COR-L47 (cell line): ENCODE data around the gene AP2A2.
"Not testable (repeated sequence)": the region's sequence is repeated elsewhere in the genome, so short reads cannot be mapped to it uniquely, and the experiment has no call there.

ENCODE experiments used
- DNase-seq: peaks from one replicate; lab custom pipeline; 2025; lab: John Stamatoyannopoulos, UW

The AP2A2 gene

GRCh38 chr11:1015826-1016545 is 90.3 kb downstream of the AP2A2 start:
- no peak for DNase-seq

DNA sequence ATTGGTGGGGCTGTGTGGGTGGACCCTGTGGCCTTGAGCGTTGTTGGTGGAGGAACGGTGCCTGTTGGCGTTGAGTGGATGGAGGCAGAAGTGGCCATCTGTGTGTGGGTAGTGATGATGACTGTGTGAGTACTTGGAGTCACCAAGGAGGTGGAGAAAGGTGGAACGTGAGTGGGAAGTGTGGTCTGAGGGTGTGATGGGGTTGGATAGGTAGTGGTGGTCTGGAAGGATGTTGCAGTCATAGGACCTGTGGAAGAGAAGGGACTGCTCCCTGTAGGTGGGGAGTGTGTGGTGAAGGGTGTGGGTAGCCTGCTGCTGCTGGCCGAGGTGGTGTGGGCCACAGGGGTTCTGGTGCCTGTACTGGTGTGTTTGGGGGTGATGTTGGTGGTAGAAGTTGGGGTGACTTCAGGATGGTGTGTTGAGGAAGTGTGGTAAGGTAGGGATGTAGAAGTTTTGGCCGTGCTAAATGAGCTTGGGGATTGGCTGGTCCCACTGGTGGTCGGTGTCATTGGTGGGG is 91.0 kb downstream of the AP2A2 start:
- not testable (repeated sequence) for DNase-seq

GRCh38 chr11:1017269-1018005 is 91.8 kb downstream of the AP2A2 start:
- DNase-seq = no peak

DNA sequence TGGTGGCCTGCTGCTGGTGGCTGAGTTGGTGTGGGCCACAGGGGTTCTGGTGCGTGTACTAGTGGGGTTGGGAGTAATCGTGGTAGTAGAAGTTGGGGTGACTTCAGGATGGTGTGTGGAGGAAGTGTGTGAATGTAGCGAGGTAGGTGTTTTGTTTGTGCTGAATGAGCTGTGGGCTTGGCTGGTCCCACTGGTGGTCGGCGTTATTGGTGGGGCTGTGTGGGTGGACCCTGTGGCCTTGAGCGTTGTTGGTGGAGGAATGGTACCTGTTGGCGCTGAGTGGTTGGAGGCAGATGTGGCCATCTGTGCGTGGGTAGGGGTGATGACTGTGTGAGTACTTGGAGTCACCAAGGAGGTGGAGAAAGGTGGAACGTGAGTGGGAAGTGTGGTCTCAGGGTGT is 92.4 kb downstream of the AP2A2 start:
- DNase-seq = no peak

- no peak for DNase-seq
These were observed 93.7 kb downstream of the AP2A2 start for GRCh38 chr11:1019321-1019910.

- DNase-seq = no peak
These were observed 94.7 kb downstream of the AP2A2 start for GRCh38 chr11:1020211-1020905.

DNA sequence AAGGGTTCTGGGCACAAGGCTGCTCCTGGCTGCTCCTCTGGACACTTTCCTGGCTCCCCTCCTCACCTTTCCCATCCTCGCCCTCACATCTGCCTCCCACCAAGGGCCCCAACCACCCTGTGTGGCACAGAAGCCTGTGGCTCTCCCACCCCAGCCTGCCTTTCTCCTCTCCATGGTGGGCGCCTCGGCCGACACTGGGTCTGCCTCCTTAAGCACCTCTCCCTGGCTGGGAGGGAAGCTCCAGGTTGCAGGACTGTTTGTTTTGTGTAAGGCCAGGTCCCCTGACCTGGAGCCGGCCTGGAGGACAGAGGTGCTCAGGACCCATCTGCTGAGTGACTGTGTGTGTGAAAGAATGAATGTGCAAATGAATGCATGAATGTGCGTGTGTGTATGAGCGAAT is 96.7 kb downstream of the AP2A2 start:
- no peak for DNase-seq

DNA sequence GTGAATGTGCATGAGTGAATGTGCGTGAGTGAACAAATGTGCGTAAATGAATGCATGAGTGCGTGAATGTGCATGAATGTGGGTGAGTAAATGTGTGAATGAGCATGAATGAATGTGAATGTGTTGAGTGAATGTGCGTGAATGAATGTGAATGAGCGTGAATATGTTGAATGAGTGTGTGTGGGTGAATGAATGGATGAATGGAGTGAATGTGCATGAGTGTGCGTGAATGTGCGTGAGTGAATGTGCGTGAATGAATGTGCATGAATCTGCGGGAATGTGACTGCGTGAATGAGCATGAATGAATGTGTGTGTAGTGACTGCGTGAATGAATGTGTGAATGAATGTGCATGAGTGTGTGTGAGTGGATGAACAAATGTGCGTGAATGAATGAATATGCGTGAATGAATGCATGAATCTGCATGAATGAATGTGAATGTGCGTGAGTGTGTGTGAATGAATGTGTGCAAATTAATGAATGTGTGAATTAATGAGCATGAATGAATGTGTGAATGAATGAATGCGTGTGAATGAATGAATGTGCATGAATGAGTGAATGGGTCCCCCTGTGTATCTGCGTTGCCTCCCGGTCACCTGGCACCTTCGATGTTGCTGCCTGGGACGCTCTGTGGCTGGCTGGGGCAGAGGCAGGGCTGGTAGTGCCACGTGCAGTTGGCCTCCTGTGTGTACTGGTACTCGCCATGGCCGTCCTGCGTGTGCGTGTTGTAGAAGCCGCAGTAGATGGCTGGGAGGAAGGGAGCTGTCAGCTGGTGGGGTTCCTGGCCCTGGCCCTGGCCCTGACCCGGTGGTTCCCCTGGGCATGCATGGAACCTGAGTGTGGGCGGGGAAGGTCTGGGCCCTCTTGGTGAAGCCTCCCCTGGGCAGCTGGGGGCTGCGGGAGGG is 97.5 kb downstream of the AP2A2 start:
- DNase-seq = no peak

- no peak for DNase-seq
These were observed 98.3 kb downstream of the AP2A2 start for GRCh38 chr11:1023811-1024596.

DNA sequence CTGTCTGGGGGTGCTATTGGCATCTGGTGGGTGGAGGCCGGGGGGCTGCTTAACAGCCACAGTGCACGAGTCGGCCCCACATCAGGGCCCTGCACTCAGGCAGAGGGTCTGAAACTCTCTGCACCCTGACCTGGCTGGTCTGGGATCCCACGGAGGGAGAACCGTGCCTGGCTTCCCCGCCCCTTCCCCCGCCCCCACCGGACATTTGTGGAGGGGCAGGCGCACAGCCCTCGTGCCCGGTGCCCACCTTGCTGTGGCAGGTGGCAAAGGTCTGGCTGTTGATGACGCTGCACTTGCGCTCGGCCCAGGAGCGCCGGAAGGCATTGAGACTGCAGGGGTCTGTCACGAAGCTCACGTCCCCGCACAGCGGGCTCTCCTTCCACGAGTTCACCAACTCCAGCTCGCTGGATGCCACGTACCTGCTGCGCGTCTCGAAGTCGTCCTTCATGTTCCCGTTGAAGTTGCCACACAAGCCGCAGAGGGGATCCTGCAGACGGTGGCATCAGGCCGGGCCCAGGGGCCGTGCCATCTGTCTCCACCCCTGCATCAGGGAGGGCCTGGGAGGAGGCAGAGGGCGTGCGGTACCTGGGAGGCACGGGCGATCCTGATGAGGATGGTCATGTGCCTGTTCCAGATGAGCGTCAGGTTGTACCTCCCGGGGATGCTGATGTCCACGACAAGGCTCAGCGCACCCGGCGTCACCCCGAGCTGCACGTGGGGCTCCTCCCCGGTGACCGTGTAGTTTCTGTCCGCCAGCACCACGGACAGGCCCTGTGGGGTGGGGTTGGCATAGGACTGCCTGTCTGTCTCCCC is 99.1 kb downstream of the AP2A2 start:
- DNase-seq = no peak

- no peak for DNase-seq
These were observed 99.9 kb downstream of the AP2A2 start for GRCh38 chr11:1025410-1026162.

DNA sequence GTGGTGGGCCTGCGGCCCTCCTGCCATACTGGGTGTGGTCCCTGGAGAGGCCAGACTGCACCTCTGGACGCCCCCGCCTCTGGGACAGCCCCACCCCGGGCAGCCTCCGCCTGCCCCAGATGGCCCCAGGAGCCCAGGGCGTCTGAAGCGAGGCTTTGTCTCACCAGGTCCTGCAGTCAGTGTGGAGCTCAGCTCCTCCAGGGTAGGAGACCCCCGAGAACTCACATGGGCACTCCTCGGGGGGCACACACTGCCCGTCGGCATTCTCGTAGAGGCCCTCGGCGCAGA is 100.4 kb downstream of the AP2A2 start:
- no peak for DNase-seq

DNA sequence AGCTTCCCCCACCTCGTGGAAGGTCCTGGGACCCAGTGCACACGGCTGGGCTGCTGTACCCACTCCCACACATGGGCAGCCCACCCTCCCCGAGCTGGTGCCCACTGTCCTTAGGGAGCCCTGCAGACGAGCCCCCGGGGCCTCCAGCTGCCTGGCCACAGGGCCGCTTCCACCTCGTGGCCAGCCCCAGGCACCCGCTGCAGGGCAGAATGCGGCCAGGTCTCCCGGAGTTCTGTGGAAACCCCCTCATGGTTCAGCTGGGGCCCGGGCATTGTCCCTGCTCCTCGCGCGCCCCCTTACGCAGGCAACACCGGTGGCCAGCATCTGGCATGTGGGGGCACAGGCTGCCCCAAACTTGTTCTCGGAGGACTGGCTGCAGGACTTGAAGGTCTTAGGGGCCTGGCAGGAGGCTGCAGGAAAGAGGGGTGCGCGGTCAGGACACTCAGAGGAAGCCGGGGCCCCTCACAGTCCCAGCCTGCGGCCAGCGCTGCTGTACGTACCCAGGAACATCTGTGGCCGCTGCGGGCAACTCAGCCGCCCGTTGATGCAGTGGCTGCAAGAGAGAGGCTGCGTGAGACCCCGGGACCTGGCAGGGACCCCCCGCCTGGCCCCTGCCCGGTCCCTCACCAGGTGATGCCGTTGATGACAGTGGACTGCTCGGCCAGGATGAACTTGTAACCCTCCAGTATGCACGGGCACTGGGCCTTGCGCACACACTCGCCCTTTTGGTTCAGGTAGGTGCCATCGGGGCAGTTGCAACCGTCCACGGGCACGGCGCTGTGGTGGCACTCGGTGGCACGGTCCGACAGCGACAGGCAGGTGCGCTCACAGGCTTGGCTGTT is 101.2 kb downstream of the AP2A2 start:
- no peak for DNase-seq

DNA sequence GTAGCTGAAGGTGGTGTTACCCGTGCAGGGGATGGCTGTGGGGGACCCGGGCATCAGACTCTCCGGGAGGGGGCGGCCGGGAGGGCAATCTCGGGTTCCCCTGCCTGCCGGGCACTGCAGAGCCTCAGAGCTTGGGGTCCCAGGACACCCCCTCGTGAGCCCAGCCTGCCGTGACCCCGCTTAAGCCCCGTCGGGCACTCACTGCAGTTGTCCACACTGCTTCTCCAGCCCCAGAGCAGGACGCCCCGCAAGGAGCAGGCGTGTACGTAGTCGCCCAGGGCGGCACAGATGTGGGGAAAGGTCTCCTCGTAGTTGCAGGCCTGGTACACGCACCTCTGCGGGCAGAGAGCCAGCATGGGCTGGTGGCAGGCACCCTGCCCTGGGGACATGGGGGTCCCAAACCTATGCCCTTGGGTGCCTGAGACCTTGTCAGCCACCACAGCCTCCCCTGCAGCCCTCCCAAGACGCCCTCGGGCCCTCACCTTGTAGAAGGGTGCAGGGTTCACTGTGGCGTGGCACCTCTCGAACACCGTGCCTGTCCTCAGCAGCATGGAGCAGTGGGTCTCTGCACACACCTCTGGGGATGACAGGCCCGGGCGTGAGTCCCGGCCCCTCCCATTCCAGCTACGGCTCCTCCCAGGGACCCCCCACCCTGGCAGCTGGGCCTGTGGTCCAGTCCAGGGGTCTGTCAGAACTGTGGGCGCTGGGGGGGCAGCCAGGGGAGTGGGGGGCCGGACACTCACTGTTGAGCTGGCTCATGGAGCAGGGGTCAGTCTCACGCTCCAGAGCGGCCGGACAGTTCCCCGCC is 102.0 kb downstream of the AP2A2 start:
- DNase-seq = no peak

DNA sequence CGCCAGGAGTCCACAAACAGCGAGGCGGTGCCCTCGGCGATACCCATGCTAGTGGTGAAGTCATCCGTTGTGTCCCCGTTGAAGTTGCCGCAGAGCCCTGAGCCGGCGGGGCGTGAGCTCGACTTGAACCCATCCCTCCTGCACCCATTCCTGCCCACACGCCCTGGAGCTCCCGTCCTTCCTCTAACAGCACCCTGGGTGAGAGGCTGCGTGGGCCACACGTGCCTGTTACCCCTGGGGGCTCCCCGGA is 102.5 kb downstream of the AP2A2 start:
- no peak for DNase-seq

DNA sequence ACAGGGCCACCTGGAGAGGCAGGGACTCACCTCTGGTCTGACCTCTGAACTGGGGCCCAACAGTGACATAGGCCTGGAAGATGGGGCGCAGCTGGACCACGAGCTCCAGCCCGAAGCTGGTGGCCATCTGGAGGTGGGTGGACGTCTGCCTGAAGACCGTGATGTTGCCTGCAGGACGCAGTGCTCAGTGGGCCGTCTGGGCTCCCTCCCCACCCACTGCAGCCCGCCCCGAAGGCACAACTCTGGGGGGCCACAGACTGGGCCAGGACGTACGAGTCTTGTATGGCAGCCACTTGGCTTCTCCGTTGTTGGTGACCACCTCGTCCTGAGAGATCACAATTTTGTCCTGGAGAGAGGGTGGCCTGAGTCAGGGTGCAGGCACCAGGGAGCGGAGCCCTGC is 102.9 kb downstream of the AP2A2 start:
- no peak for DNase-seq

DNA sequence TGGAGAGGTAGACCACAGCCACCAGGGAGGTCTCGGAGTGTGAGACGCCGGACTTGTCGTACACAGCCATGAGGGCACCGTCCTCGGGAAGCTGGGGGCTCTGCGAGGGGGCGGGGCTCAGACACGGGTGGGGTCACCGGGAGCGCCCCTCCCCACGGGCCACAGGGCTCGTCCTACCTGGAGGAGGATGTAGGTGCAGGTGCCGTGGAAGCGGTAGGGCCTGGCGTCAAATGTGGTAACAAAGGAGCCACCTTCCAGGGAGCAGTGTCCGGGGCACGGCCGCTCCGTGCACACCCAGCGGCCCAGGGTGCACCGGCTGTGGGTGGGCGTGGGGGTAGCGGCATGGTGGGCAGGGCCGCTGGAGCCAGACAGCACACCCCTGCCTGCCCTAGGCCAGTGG is 103.4 kb downstream of the AP2A2 start:
- no peak for DNase-seq

DNA sequence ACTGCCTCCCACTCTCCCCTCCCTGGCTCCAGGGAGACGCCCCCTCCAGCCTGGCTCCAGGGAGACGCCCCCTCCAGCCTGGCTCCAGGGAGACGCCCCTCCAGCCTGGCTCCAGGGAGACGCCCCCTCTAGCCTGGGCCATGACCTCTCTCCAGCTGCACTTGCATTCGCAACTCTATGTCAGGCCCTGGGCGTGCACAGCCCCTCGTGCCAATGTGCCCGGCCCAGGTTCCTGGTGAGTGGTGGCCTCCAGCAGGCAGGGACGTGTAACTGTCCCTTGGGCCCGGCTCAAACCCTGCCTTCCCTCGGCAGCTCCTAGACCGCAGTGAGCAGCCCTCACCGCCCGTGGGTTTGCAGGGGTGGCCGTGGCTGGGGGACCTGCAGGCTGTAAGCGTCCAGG is 104.0 kb downstream of the AP2A2 start:
- DNase-seq = no peak
